GM21717 (cell line): ENCODE results near the gene ELAC2.
A peak's percentile ranks its signal among the peaks of the same experiment; 100 is the strongest.

Source experiments
- ATAC-seq: cut with Tn5 transposase; IDR thresholded peaks from one replicate; pipeline ENCODE4 v1.9.1; 2021; ENCODE audit warnings: mild to moderate bottlenecking, moderate library complexity; ENCODE audit not compliant: unreplicated experiment

The ELAC2 gene

DNA sequence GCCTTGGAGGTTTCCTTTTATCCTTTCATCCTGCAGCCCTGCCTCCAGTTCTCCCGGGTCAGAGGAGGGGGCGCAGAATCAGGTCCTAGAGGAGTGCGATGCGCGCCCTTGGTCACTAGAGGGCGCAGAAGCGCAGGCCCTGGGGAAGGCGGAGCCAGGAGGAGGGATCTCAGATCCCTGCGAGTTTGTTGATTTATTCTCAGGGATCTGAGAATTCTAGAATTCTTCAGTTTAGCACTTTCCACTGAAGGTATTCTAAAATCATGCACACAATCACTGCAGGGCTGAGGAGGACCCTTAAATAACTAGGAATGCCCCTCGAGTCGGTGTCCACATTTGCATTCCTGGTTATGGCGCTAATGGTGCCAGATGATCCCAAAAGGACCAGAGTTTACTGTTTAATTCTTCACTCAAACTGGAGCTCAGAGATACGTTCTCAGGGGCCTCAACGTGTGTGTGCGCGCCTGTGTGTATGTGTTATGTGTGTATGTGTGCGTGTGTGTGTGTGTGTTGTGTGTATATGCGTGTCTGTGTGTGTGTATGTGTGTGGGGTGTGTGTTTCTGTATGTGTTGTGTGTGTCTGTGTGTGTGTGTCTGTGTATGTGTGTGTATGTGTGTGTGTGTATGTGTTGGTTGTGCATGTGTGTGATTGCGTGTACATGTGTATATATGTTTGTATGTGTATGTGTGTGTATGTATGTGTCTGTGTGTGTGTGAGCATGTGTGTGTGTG lies 6.9 kb upstream of the ELAC2 start:
- ATAC-seq: peak; percentile 76

DNA sequence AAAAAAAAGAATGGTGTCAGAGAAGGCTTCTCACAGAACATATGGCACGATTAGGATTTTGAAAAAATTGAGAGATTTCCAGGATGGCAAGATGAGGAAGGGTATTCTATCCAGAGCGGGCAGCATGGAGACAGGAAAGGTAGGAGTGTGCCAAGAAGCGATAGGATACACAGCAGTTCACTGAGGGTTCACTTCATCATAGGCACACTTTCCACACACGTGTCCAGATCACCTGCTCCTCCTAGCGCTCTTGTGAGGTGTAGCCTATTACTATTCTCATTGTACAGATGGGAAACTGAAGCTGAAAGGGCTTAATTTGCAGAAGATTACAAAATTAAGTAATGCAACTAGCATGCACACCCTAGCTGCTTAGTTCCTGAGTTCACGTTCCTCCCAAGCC lies 6.2 kb upstream of the ELAC2 start:
- ATAC-seq: no peak

GRCh38 chr17:13016881-13017654 lies 759 bp downstream of the ELAC2 start:
- ATAC-seq: peak; percentile 11

- no peak for ATAC-seq
Measured at GRCh38 chr17:13014801-13015200, 3.0 kb downstream of the ELAC2 start.

- ATAC-seq: no peak
Measured at GRCh38 chr17:13010959-13011358, 6.9 kb downstream of the ELAC2 start.

GRCh38 chr17:13008461-13008860 lies 9.4 kb downstream of the ELAC2 start:
- no peak for ATAC-seq

- no peak for ATAC-seq
Measured at GRCh38 chr17:13005530-13005929, 12.3 kb downstream of the ELAC2 start.

- ATAC-seq: no peak
Measured at GRCh38 chr17:13004336-13004735, 13.5 kb downstream of the ELAC2 start.

- no peak for ATAC-seq
Measured at GRCh38 chr17:13003927-13004326, 13.9 kb downstream of the ELAC2 start.

GRCh38 chr17:13003454-13003851 lies 14.4 kb downstream of the ELAC2 start:
- no peak for ATAC-seq

- ATAC-seq: no peak
Measured at GRCh38 chr17:13002761-13003453, 14.9 kb downstream of the ELAC2 start.

GRCh38 chr17:13001991-13002615 lies 15.7 kb downstream of the ELAC2 start:
- ATAC-seq: no peak

- ATAC-seq: no peak
Measured at GRCh38 chr17:13000561-13000960, 17.3 kb downstream of the ELAC2 start.

DNA sequence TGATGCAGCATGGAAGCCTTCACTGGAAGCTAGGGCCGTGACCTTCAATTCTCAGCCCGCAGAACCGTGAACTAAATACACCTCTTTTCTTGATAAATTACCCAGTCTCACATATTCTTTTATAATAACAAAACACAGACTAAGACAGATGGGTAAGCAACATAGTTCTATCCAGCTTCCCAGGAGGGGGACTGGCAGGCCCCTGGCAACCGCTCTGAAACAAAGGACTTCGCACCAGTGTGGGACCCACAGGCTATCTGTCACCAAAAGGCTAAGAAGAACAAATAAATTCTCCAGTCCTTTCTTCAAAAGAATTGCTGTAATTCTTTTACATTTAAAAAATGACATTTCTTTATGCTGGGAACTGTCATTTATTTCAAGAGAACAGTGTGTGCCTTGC lies 19.0 kb downstream of the ELAC2 start:
- no peak for ATAC-seq

DNA sequence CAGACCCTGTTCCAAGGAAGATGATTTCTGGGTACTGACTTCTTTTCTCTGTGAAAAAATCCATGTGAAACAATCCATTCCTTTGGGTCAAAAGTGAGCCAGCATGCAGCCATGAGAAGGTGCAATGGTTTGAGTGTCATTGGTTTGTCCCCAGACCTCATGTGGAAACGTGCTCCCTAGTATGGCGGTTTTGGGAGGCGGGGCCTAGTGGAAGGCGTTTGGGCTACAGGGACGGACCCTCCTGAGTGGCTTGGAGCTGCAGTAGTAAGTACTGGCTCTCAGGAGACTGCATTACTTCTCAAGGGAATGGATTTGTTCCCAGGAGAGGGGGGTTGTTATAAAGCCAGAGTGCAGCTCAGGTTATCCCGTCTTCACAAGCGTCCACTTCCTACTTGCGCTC lies 19.4 kb downstream of the ELAC2 start:
- ATAC-seq: no peak

- ATAC-seq: no peak
Measured at GRCh38 chr17:12996941-12997340, 20.9 kb downstream of the ELAC2 start.

- ATAC-seq: no peak
Measured at GRCh38 chr17:12996357-12996756, 21.5 kb downstream of the ELAC2 start.

DNA sequence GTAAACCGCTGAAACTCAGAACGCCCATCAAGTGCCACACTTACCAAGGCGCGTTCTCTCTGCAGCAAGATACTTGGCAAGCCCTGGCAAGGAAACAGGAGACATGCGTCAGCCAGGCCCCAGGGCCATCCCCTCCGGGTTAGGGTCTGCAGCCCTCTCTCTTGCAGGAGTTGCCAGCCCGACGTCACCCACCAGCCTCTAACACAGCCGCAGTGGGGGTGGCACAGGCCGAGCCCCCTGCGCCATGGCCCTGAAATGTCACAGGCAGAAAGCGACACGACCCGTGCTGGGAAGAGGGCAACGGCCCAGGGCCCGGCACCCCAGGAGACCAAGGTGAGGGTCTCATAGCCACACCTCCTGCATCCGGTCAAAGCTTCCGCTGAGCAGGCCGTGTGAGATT lies 21.9 kb downstream of the ELAC2 start:
- no peak for ATAC-seq

DNA sequence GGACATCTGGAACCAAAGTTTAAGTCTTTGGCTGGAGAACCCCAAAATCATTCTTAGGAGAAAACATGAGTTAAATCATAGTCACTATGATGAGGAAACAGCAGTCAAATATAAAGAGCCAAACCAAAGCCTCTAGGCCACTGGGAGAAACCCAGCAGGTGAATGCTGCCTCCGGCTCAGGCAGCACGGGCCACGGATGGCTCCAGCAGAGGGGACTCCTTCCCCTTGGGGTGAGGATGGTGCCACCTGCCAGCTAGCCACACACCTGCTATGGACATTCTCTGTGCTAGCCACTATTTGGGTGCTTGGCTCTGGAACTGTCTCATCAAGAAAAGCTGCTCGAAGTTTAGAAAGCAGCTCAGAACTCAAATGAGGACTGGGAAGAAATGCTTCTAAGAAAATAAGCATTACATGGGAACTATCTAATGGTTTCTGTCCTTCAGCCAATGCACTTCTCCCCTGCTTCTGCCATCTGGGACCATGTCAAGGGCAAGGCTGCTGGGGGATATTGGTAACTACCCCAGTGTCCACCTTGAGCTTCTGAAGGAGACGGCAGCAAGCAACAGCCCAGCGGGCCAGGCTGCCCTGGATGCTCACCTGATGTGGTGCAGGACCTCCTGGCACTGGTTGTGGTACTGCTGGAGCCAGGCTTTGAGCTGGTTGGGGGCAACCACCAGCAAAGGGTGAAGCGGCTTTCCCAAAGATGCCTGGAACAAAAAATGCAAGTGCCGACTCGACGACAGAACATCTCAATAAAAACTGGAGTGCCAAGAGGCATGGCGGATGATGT lies 22.5 kb downstream of the ELAC2 start:
- no peak for ATAC-seq

GRCh38 chr17:12994341-12995074 lies 23.3 kb downstream of the ELAC2 start:
- ATAC-seq: no peak
